Uterus (tissue), 2 donors: ENCODE results near the gene NIN.

ENCODE experiments used
- POLR2A ChIP-seq, 2 donors: fragments of 450-650 bp; IDR thresholded peaks; one replicate each; pipeline ENCODE4 v1.6.1; 2016; ENCODE audit warnings: antibody characterized with exemption in 2 of 2, mild to moderate bottlenecking in 1 of 2, moderate library complexity in 1 of 2
- TF ChIP-seq, protein P1 (sequence below), 4 experiments: fragments of 200-600 bp in 2 of 4; fragments of 450-650 bp in 2 of 4; sonication (generic) in 2 of 4; IDR thresholded peaks; one replicate each; pipeline ENCODE4 v1.5.1; 2016 to 2019; ENCODE audit warnings: antibody characterized with exemption in 4 of 4, mild to moderate bottlenecking in 2 of 4, moderate library complexity in 1 of 4

DNA sequence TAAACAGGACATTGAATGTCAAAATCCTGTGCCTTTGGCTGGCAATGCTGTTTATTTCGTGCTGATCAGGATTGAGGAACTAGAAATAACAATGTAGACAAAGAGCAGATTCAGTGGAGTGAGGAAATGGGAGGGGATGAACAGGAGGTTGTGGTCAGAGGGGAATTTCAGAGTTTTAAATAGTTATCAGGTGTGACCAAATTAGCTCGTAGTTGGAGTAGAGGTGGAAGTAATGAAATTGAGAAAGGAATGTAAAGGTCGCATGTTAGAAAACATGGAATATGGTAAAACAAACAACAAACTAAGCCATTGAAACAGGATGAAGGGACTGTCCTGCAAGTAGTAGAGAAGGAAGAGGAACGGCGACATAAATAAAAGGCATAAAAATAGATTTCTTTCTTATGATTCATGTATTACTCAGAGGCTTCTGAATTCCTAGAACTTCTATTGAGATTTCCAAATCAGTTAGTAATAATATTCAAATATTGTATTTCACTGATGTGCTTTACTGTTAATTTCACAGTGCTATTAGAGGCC, 153.4 kb downstream of the NIN start:
- TF ChIP-seq POLR2A (IDR thresholded peaks at IDR 0.05), result no peak
- TF ChIP-seq, protein P1, sequence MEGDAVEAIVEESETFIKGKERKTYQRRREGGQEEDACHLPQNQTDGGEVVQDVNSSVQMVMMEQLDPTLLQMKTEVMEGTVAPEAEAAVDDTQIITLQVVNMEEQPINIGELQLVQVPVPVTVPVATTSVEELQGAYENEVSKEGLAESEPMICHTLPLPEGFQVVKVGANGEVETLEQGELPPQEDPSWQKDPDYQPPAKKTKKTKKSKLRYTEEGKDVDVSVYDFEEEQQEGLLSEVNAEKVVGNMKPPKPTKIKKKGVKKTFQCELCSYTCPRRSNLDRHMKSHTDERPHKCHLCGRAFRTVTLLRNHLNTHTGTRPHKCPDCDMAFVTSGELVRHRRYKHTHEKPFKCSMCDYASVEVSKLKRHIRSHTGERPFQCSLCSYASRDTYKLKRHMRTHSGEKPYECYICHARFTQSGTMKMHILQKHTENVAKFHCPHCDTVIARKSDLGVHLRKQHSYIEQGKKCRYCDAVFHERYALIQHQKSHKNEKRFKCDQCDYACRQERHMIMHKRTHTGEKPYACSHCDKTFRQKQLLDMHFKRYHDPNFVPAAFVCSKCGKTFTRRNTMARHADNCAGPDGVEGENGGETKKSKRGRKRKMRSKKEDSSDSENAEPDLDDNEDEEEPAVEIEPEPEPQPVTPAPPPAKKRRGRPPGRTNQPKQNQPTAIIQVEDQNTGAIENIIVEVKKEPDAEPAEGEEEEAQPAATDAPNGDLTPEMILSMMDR (IDR thresholded peaks at IDR 0.05), result no peak
